ENCODE data around the gene CPE.

DNA sequence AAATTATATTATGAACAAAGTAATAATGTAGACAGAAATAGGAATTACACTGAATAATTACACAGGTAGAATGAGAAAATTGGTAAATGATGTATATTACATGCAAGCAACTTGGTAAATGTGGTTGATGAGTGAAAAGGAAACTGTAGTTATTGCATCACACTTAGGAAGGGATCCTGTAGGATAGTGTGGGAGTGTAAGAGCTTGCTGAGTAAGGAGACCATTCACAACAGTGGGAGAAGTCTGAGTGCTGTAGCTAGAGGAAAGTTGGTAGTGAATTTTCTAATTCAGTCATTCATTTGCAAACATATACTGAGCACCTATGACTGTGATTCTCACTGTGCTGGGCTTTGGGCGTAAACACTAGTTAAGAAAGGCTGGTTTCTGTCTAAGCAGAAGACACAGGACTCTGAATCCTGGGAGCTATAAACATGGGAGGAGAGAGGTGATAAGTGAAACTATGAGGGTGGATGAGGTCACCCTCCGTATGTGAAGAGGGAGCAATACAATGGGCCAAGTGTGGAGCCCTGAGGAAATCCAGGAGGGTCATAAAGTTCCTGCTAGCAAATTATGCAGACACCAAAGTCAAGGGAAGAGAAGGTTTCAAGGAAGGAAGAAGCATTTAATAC is 14.2 kb upstream of the CPE start:
- TF ChIP-seq, protein P1, sequence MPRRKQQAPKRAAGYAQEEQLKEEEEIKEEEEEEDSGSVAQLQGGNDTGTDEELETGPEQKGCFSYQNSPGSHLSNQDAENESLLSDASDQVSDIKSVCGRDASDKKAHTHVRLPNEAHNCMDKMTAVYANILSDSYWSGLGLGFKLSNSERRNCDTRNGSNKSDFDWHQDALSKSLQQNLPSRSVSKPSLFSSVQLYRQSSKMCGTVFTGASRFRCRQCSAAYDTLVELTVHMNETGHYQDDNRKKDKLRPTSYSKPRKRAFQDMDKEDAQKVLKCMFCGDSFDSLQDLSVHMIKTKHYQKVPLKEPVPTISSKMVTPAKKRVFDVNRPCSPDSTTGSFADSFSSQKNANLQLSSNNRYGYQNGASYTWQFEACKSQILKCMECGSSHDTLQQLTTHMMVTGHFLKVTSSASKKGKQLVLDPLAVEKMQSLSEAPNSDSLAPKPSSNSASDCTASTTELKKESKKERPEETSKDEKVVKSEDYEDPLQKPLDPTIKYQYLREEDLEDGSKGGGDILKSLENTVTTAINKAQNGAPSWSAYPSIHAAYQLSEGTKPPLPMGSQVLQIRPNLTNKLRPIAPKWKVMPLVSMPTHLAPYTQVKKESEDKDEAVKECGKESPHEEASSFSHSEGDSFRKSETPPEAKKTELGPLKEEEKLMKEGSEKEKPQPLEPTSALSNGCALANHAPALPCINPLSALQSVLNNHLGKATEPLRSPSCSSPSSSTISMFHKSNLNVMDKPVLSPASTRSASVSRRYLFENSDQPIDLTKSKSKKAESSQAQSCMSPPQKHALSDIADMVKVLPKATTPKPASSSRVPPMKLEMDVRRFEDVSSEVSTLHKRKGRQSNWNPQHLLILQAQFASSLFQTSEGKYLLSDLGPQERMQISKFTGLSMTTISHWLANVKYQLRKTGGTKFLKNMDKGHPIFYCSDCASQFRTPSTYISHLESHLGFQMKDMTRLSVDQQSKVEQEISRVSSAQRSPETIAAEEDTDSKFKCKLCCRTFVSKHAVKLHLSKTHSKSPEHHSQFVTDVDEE (CRISPR knock-in tag; IDR thresholded peaks at IDR 0.05): no peak
- TF ChIP-seq, protein P2, sequence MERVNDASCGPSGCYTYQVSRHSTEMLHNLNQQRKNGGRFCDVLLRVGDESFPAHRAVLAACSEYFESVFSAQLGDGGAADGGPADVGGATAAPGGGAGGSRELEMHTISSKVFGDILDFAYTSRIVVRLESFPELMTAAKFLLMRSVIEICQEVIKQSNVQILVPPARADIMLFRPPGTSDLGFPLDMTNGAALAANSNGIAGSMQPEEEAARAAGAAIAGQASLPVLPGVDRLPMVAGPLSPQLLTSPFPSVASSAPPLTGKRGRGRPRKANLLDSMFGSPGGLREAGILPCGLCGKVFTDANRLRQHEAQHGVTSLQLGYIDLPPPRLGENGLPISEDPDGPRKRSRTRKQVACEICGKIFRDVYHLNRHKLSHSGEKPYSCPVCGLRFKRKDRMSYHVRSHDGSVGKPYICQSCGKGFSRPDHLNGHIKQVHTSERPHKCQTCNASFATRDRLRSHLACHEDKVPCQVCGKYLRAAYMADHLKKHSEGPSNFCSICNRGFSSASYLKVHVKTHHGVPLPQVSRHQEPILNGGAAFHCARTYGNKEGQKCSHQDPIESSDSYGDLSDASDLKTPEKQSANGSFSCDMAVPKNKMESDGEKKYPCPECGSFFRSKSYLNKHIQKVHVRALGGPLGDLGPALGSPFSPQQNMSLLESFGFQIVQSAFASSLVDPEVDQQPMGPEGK (CRISPR knock-in tag; IDR thresholded peaks at IDR 0.05; ENCODE audit: borderline replicate concordance): no peak
- TF ChIP-seq ZFP3 (CRISPR knock-in tag; IDR thresholded peaks at IDR 0.05) (no peak), ZFP30 (CRISPR knock-in tag; IDR thresholded peaks at IDR 0.05) (no peak), CSDC2 (CRISPR knock-in tag; IDR thresholded peaks at IDR 0.05) (no peak), TOX (CRISPR knock-in tag; IDR thresholded peaks at IDR 0.05; ENCODE audit: borderline replicate concordance) (no peak)
- TF ChIP-seq, protein P3, sequence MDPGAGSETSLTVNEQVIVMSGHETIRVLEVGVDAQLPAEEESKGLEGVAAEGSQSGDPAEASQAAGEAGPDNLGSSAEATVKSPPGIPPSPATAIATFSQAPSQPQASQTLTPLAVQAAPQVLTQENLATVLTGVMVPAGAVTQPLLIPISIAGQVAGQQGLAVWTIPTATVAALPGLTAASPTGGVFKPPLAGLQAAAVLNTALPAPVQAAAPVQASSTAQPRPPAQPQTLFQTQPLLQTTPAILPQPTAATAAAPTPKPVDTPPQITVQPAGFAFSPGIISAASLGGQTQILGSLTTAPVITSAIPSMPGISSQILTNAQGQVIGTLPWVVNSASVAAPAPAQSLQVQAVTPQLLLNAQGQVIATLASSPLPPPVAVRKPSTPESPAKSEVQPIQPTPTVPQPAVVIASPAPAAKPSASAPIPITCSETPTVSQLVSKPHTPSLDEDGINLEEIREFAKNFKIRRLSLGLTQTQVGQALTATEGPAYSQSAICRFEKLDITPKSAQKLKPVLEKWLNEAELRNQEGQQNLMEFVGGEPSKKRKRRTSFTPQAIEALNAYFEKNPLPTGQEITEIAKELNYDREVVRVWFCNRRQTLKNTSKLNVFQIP (CRISPR knock-in tag; IDR thresholded peaks at IDR 0.05; ENCODE audit: borderline replicate concordance, low read depth): no peak

Data from SK-N-SH treated with all-trans-retinoic acid at 6 μM for 48 hours (cell line).